HepG2 (cell line): ENCODE data around the gene SCT. TPM values are rescaled to one million over a fixed set of nuclear protein-coding genes. Genes with fewer than 3 reads are reported as not detected.

Experiments used
- ATAC-seq: fragments of 200-7000 bp; cut with Tn5 transposase; 3 replicates; pipeline ENCODE4 v1.9.1; 2020; ENCODE audit warnings: mild to moderate bottlenecking, moderate library complexity
- BruUV-seq: library from RNA; stranded (reverse); fragments of 400-500 nt; replicated peaks from 2 replicates; lab custom pipeline; 2021; lab: Mats Ljungman, UMichigan
- CTCF ChIA-PET: fragments of 300-600 bp; formaldehyde crosslinking; extraction: SDS; loops from one replicate; lab custom pipeline; 2021; ENCODE audit warnings: low total read pairs, inconsistent platforms, low intra/inter-chr PET ratio; lab: Yijun Ruan, JAX
- POLR2A ChIA-PET: fragments of 350-600 bp; sonication (Branson Sonifier 250); formaldehyde crosslinking; loops from one replicate; lab custom pipeline; 2020; ENCODE audit warnings: antibody characterized with exemption, inconsistent platforms; lab: Yijun Ruan, JAX
- DNase-seq: peaks from one replicate; pipeline ENCODE4 v3.0.0-alpha.2; 2015; ENCODE audit warnings: low spot score
- FAIRE-seq: peaks from 3 replicates; lab custom pipeline; 2011; peaks lifted over from hg19 to GRCh38; lab: Jason Lieb, UNC
- H2AFZ ChIP-seq: one replicate; pipeline ENCODE4 v1.6.1; 2011; ENCODE audit warnings: low read length, inconsistent platforms
- H3K27ac ChIP-seq: fragments of 300-600 bp; 3 replicates; pipeline ENCODE4 v1.8.0; 2011; ENCODE audit warnings: mixed run types, mild to moderate bottlenecking, mixed read lengths, low read length, inconsistent platforms; ENCODE audit not compliant: insufficient read depth; ENCODE audit errors: extremely low read length
- H3K27me3 ChIP-seq, 2 experiments: fragments of 200-600 bp in 1 of 2; 2 replicates in 1 of 2; 3 replicates in 1 of 2; pipeline versions ENCODE4 v1.6.0 to v1.8.0; 2011; ENCODE audit warnings: low read length in 2 of 2, mild to moderate bottlenecking in 2 of 2, moderate library complexity in 2 of 2, inconsistent platforms in 1 of 2; ENCODE audit not compliant: insufficient read depth in 2 of 2, control insufficient read depth in 1 of 2
- H3K36me3 ChIP-seq, 2 experiments: fragments of 200-600 bp in 1 of 2; replicated peaks in 1 of 2; 2 replicates in 1 of 2; 3 replicates in 1 of 2; pipeline versions ENCODE4 v1.5.1 to v1.8.0; 2011; ENCODE audit warnings: low read length in 2 of 2, inconsistent platforms in 1 of 2; ENCODE audit not compliant: insufficient read depth in 2 of 2, control insufficient read depth in 1 of 2
- H3K4me1 ChIP-seq: 2 replicates; pipeline ENCODE4 v1.5.1; 2012; ENCODE audit warnings: low read length, inconsistent platforms; ENCODE audit not compliant: insufficient read depth
- H3K4me2 ChIP-seq: 2 replicates; pipeline ENCODE4 v1.6.0; 2011; ENCODE audit warnings: low read depth, low read length, inconsistent platforms
- H3K4me3 ChIP-seq, 3 experiments: fragments of 200-600 bp in 1 of 3; sonication (generic), shearing (Covaris generic) in 1 of 3; replicated peaks in 1 of 3; 2 replicates each; pipeline ENCODE4 v1.5.1; 2011 to 2016; ENCODE audit warnings: low read length in 3 of 3, inconsistent platforms in 2 of 3, low read depth in 2 of 3, mild to moderate bottlenecking in 2 of 3, control low read depth in 1 of 3, mixed read lengths in 1 of 3; ENCODE audit not compliant: insufficient read depth in 1 of 3
- H3K79me2 ChIP-seq: one replicate; pipeline ENCODE4 v1.6.1; 2011; ENCODE audit warnings: low read length, inconsistent platforms; ENCODE audit not compliant: insufficient read depth
- H3K9ac ChIP-seq: 2 replicates; pipeline ENCODE4 v1.6.0; 2011; ENCODE audit warnings: mild to moderate bottlenecking, low read depth, low read length, inconsistent platforms; ENCODE audit not compliant: insufficient read depth
- H3K9me3 ChIP-seq: 2 replicates; pipeline ENCODE4 v1.5.1; 2012; ENCODE audit warnings: mild to moderate bottlenecking, low read length
- H4K20me1 ChIP-seq: 2 replicates; pipeline ENCODE4 v1.6.0; 2011; ENCODE audit warnings: inconsistent platforms, mild to moderate bottlenecking, low read length, moderate library complexity; ENCODE audit not compliant: insufficient read depth
- EP300 ChIP-seq, 3 experiments: sonication (generic) in 1 of 3; formaldehyde crosslinking in 1 of 3; IDR thresholded peaks; 2 replicates each; pipeline versions ENCODE4 v1.5.1 to v1.6.1; 2011 to 2020; ENCODE audit warnings: low read depth in 2 of 3, low read length in 2 of 3, borderline replicate concordance in 1 of 3, improper control_type of control experiment in 1 of 3, mild to moderate bottlenecking in 1 of 3, missing genetic modification reagents in 1 of 3, moderate library complexity in 1 of 3
- ETV6 ChIP-seq: sonication (generic); formaldehyde crosslinking; conservative IDR thresholded peaks from 2 replicates; pipeline ENCODE4 v1.4.0; 2020; ENCODE audit warnings: missing genetic modification reagents
- HIVEP1 ChIP-seq: sonication (generic); formaldehyde crosslinking; IDR thresholded peaks from 2 replicates; pipeline ENCODE4 v1.4.0; 2020; ENCODE audit warnings: mild to moderate bottlenecking, missing genetic modification reagents
- IKZF1 ChIP-seq: fragments of 450-650 bp; IDR thresholded peaks from 2 replicates; pipeline ENCODE4 v1.7.1; 2016
- JDP2 ChIP-seq: sonication (generic); formaldehyde crosslinking; IDR thresholded peaks from 2 replicates; pipeline ENCODE4 v1.8.1; 2022; ENCODE audit warnings: missing genetic modification reagents, borderline replicate concordance
- NFE2L1 ChIP-seq: sonication (generic); formaldehyde crosslinking; IDR thresholded peaks from 2 replicates; pipeline ENCODE4 v1.4.0; 2020; ENCODE audit warnings: missing genetic modification reagents, mild to moderate bottlenecking, borderline replicate concordance
- NR1H2 ChIP-seq: sonication (generic); formaldehyde crosslinking; IDR thresholded peaks from 2 replicates; pipeline ENCODE4 v1.8.1; 2022; ENCODE audit warnings: low read depth, missing genetic modification reagents, borderline replicate concordance
- POLR2AphosphoS2 ChIP-seq: IDR thresholded peaks from 2 replicates; pipeline ENCODE4 v1.6.1; 2011; ENCODE audit warnings: low read depth, low read length, improper control_type of control experiment
- RFX1 ChIP-seq: fragments of 450-650 bp; IDR thresholded peaks from 2 replicates; pipeline ENCODE4 v1.6.1; 2017
- SOX5 ChIP-seq: IDR thresholded peaks from 2 replicates; pipeline ENCODE4 v1.6.1; 2016; ENCODE audit warnings: borderline replicate concordance
- THAP11 ChIP-seq: IDR thresholded peaks from 2 replicates; pipeline ENCODE4 v1.6.1; 2016; ENCODE audit warnings: missing biosample characterization, missing genetic modification reagents
- U2AF2 ChIP-seq: fragments of 200-400 bp; formaldehyde crosslinking; IDR thresholded peaks from 2 replicates; pipeline ENCODE4 v1.6.1; 2017; ENCODE audit warnings: low read depth, mild to moderate bottlenecking, low read length
- XRCC5 ChIP-seq: fragments of 200-400 bp; formaldehyde crosslinking; optimal IDR thresholded peaks from 2 replicates; pipeline ENCODE3; 2017; ENCODE audit warnings: mild to moderate bottlenecking, low read length
- ZNF101 ChIP-seq: sonication (generic); formaldehyde crosslinking; IDR thresholded peaks from 2 replicates; pipeline ENCODE4 v1.4.0; 2020; ENCODE audit warnings: mild to moderate bottlenecking, low read depth, missing genetic modification reagents, borderline replicate concordance
- ZNF225 ChIP-seq: sonication (generic); formaldehyde crosslinking; IDR thresholded peaks from 2 replicates; pipeline ENCODE4 v1.4.0; 2020; ENCODE audit warnings: mild to moderate bottlenecking, missing genetic modification reagents
- ZNF335 ChIP-seq: sonication (generic); formaldehyde crosslinking; IDR thresholded peaks from 2 replicates; pipeline ENCODE4 v1.4.0; 2020; ENCODE audit warnings: missing genetic modification reagents
- ZNF761 ChIP-seq: sonication (generic); formaldehyde crosslinking; conservative IDR thresholded peaks from 2 replicates; pipeline ENCODE4 v1.4.0; 2020; ENCODE audit warnings: mild to moderate bottlenecking, missing genetic modification reagents
- ZNF773 ChIP-seq: sonication (generic); formaldehyde crosslinking; IDR thresholded peaks from 2 replicates; pipeline ENCODE4 v1.4.0; 2020; ENCODE audit warnings: missing genetic modification reagents, borderline replicate concordance
- ZNF776 ChIP-seq: sonication (generic); formaldehyde crosslinking; IDR thresholded peaks from 2 replicates; pipeline ENCODE4 v1.4.0; 2020; ENCODE audit warnings: mild to moderate bottlenecking, missing genetic modification reagents
- ZNF839 ChIP-seq: sonication (generic); formaldehyde crosslinking; IDR thresholded peaks from 2 replicates; pipeline ENCODE4 v1.4.0; 2020; ENCODE audit warnings: missing genetic modification reagents, mild to moderate bottlenecking, borderline replicate concordance
- WGBS: methylation state at CpG from one replicate; pipeline ENCODE4 v1.1.6; 2017; ENCODE audit warnings: low lambda C conversion rate; 5-methylcytosine and 5-hydroxymethylcytosine counted together
- in situ Hi-C: cut with HindIII; loops from 2 replicates; pipeline ENCODE4 v1.10.0; 2017; ENCODE audit warnings: low pct_unique_long_range_greater_than_20kb; ENCODE audit not compliant: extremely low pct_ligation_motif_present
- intact Hi-C: fragments of 100-400 bp; cut with micrococcal nuclease; formaldehyde crosslinking; loops from one replicate; pipeline ENCODE4 v1.10.0; 2022; ENCODE audit not compliant: unreplicated experiment
- polyA plus RNA-seq, 8 experiments: library from polyadenylated mRNA; depleted of rRNA in 3 of 8; stranded (reverse) in 7 of 8; unstranded in 1 of 8; fragments of >200 nt; fragmentation: Illumina TruSeq in 4 of 8; extraction: Trizol in 4 of 8; gene quantifications; 2 replicates each; pipeline versions ENCODE4 v1.2.1 to v1.2.3, GENCODE V29; 2011 to 2016; ENCODE audit warnings: low read depth in 4 of 8, missing spikeins in 1 of 8, mixed read lengths in 1 of 8; ENCODE audit not compliant: insufficient read depth in 1 of 8
- total RNA-seq, 5 experiments: library from RNA; depleted of rRNA; stranded (reverse); fragments of >200 nt; fragmentation: Illumina TruSeq; extraction: Trizol; gene quantifications; 2 replicates each; pipeline ENCODE4 v1.2.3, GENCODE V29; 2016; ENCODE audit warnings: low read depth in 1 of 5
- TF ChIP-seq, protein P1 (sequence below): sonication (generic); formaldehyde crosslinking; IDR thresholded peaks from 2 replicates; pipeline ENCODE4 v1.8.1; 2023; ENCODE audit warnings: mild to moderate bottlenecking, missing genetic modification reagents
- TF ChIP-seq, protein P2 (sequence below): IDR thresholded peaks from 2 replicates; pipeline ENCODE4 v1.6.1; 2018; ENCODE audit warnings: missing genetic modification reagents

The SCT gene
- total and polyA plus RNA-seq, 2 of the 13 experiments (the other 11 are each of a cell fraction or from before 2014, with no cell fraction given), result not detected

DNA sequence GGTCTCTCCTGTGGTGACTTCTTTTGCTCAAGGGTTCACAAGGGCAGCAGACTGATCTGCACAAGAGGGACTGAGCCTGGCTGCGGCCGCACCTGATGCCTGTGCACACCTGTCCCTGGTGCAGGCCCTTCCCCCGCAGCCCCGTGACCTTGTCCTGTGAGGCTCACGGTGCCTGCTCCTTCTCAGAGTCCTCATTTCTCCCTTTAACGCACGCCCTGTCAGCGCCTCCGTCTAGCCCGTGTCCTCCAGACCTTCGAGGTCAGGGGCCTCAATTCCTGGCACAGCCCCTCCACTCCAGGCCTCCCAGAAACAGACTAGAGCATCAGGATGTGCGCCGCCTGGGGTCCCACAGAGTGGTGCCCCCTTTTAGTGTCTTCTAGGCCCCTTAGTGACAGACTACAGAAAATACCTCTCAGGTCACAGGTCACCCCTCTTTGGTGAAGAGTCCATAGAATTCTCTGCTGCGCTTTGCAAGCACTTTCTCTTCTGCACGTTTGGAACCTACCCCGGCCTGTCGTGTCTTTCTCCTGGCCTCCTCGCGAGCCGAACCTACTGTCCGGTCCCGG, 9.0 kb upstream of the SCT start (continued):
- TF ChIP-seq XRCC5 (no peak), U2AF2 (no peak), NFE2L1 (CRISPR knock-in tag) (no peak), ZNF101 (CRISPR knock-in tag) (no peak), HIVEP1 (CRISPR knock-in tag) (no peak), SOX5 (no peak)

DNA sequence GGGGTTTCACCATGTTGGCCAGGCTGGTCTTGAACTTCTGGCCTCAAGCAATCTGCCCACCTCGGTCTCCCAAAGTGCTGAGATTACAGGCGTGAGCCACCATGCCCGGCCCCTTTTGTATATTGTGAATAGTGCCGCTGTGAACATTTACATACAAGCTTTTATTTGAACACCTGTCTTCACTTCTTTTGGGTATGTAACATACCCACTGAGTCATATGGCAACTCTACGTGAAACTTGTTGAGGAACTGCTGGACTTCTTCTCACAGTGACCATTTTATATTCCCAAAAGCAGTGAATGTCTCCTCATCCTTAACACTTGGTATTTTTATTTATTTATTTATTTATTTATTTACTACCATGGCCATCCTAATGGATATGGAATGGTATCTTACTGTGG, 3.9 kb upstream of the SCT start:
- BruUV-seq, result no TSS peak
- Histone ChIP-seq H3K4me2 (no peak overlapping the region), H3K4me1 (peaks cover 4% of the 10 kb centered on the region), H3K9ac (no peak overlapping the region), H3K27ac (no peak overlapping the region), H2AFZ (no peak overlapping the region), H3K4me3 (no peak overlapping the region), H4K20me1 (peaks cover 7% of the 10 kb centered on the region; the same call in 1 of the 2 replicates), H3K79me2 (no peaks in the 10 kb centered on the region), H3K9me3 (no peaks in the 10 kb centered on the region), H3K27me3 (no peaks in the 10 kb centered on the region), H3K36me3 (peaks cover 0 to 4% of the 10 kb centered on the region in 2 experiments; a peak in 3 of 5 replicates)
- WGBS, result 96% methylated on average over 5 of the region's 5 CpGs
- ATAC-seq (no peak), FAIRE-seq (no peak), DNase-seq (no peak)
- ChIA-PET CTCF (no interaction called here), POLR2A (no interaction called here)
- in situ Hi-C loops, result no loop called here
- TF ChIP-seq ETV6 (CRISPR knock-in tag), result no peak
- TF ChIP-seq ZNF773 (CRISPR knock-in tag), result no peak
- TF ChIP-seq ZNF225, result no peak
- no peak for TF ChIP-seq NR1H2
- TF ChIP-seq IKZF1, result no peak
- TF ChIP-seq RFX1, result no peak
- TF ChIP-seq, protein P1, sequence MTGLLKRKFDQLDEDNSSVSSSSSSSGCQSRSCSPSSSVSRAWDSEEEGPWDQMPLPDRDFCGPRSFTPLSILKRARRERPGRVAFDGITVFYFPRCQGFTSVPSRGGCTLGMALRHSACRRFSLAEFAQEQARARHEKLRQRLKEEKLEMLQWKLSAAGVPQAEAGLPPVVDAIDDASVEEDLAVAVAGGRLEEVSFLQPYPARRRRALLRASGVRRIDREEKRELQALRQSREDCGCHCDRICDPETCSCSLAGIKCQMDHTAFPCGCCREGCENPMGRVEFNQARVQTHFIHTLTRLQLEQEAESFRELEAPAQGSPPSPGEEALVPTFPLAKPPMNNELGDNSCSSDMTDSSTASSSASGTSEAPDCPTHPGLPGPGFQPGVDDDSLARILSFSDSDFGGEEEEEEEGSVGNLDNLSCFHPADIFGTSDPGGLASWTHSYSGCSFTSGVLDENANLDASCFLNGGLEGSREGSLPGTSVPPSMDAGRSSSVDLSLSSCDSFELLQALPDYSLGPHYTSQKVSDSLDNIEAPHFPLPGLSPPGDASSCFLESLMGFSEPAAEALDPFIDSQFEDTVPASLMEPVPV (CRISPR knock-in tag), result no peak
- no peak for TF ChIP-seq ZNF335
- no peak for TF ChIP-seq THAP11 (CRISPR knock-in tag)
- TF ChIP-seq ZNF839, result no peak
- TF ChIP-seq ZNF776 (CRISPR knock-in tag), result no peak
- TF ChIP-seq, protein P2, sequence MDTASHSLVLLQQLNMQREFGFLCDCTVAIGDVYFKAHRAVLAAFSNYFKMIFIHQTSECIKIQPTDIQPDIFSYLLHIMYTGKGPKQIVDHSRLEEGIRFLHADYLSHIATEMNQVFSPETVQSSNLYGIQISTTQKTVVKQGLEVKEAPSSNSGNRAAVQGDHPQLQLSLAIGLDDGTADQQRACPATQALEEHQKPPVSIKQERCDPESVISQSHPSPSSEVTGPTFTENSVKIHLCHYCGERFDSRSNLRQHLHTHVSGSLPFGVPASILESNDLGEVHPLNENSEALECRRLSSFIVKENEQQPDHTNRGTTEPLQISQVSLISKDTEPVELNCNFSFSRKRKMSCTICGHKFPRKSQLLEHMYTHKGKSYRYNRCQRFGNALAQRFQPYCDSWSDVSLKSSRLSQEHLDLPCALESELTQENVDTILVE (CRISPR knock-in tag), result no peak
- TF ChIP-seq POLR2AphosphoS2, result no peak
- TF ChIP-seq EP300 (IDR thresholded peaks at IDR 0.05; ENCODE audit: low read depth in 2 of 2, low read length in 2 of 2), result no peak
- no peak for TF ChIP-seq EP300 (CRISPR knock-in tag; IDR thresholded peaks at IDR 0.05; ENCODE audit: borderline replicate concordance)
- TF ChIP-seq ZNF761 (CRISPR knock-in tag), result no peak
- no peak for TF ChIP-seq JDP2 (CRISPR knock-in tag)
- intact Hi-C loops, result no loop called here
